Measurements from ENCODE around the gene ZBTB43. TPM values are rescaled to one million over a fixed set of nuclear protein-coding genes. Genes with fewer than 3 reads are reported as not detected.
"Not testable (repeated sequence)": the region's sequence is repeated elsewhere in the genome, so short reads cannot be mapped to it uniquely, and the experiment has no call there.

Gene ZBTB43
- total RNA-seq, 2 experiments from 2014 or later: 4.1 to 6.4 TPM

GRCh38 chr9:126782053-126782388 is 22.8 kb upstream of the ZBTB43 start:
- Histone ChIP-seq H3K36me3 (ENCODE audit: insufficient read depth, low read length) (no peaks in the 10 kb centered on the region), H3K79me2 (ENCODE audit: insufficient read depth, low read depth, low read length) (no peaks in the 10 kb centered on the region), H3K27ac (ENCODE audit: low read depth, low read length, poor library complexity, severe bottlenecking) (no peak overlapping the region), H4K20me1 (ENCODE audit: insufficient read depth, low read length) (no peaks in the 10 kb centered on the region), H3K9me3 (ENCODE audit: low read length) (no peaks in the 10 kb centered on the region), H3K9me2 (ENCODE audit: insufficient read depth, low read length) (no peaks in the 10 kb centered on the region), H3K4me1 (ENCODE audit: insufficient read depth, low read length, poor library complexity, severe bottlenecking) (no peaks in the 10 kb centered on the region), H2AFZ (ENCODE audit: low read length) (no peak overlapping the region), H3K4me2 (ENCODE audit: low read length) (no peak overlapping the region), H3K4me3 (ENCODE audit: low read depth, low read length, poor library complexity, severe bottlenecking) (no peak overlapping the region)
- intact Hi-C loops (cut with micrococcal nuclease; ENCODE audit: unreplicated experiment): loop anchor here (1.0 to 5.0 kb wide), 2 partner anchors 77 to 170 kb away; partner anchors contain the start of gene LMX1B
- ChIA-PET CTCF (ENCODE audit: unreplicated experiment) (interaction anchor here (1.8 kb wide), 1 partner anchor 75 kb away, joined by 14 read pairs; no protein-coding TSS in a partner anchor), POLR2A (interaction anchor here (1.0 kb wide), 1 partner anchor 76 kb away, joined by 3 read pairs; no protein-coding TSS in a partner anchor)
- TF ChIP-seq CTCF (conservative IDR thresholded peaks at IDR 0.05; ENCODE audit: low read length) (no peak; the same call in 1 of the 2 replicates), EZH2phosphoT487 (IDR thresholded peaks at IDR 0.05; ENCODE audit: borderline replicate concordance, low read depth, low read length) (no peak)
- BruUV-seq (replicated peaks): no TSS peak
- DNase-seq (ENCODE audit: low spot score): no peak

GRCh38 chr9:126783949-126784348 is 20.9 kb upstream of the ZBTB43 start:
- Histone ChIP-seq H3K27ac (ENCODE audit: low read depth, low read length, poor library complexity, severe bottlenecking) (no peak overlapping the region), H3K9me3 (ENCODE audit: low read length) (no peaks in the 10 kb centered on the region), H3K4me3 (ENCODE audit: low read depth, low read length, poor library complexity, severe bottlenecking) (no peak overlapping the region), H3K4me1 (ENCODE audit: insufficient read depth, low read length, poor library complexity, severe bottlenecking) (no peaks in the 10 kb centered on the region), H3K79me2 (ENCODE audit: insufficient read depth, low read depth, low read length) (no peaks in the 10 kb centered on the region), H2AFZ (ENCODE audit: low read length) (no peak overlapping the region), H3K9me2 (ENCODE audit: insufficient read depth, low read length) (no peaks in the 10 kb centered on the region), H3K4me2 (ENCODE audit: low read length) (no peak overlapping the region), H4K20me1 (ENCODE audit: insufficient read depth, low read length) (no peaks in the 10 kb centered on the region), H3K36me3 (ENCODE audit: insufficient read depth, low read length) (no peaks in the 10 kb centered on the region)
- DNase-seq (ENCODE audit: low spot score): no peak
- CTCF ChIA-PET (ENCODE audit: unreplicated experiment): no interaction called here
- TF ChIP-seq CTCF (conservative IDR thresholded peaks at IDR 0.05; ENCODE audit: low read length) (no peak), EZH2phosphoT487 (IDR thresholded peaks at IDR 0.05; ENCODE audit: borderline replicate concordance, low read depth, low read length) (no peak)
- intact Hi-C loops (cut with micrococcal nuclease; ENCODE audit: unreplicated experiment): loop anchor here (5.0 kb wide), 1 partner anchor 172 kb away; the partner anchor contains the start of gene LMX1B
- BruUV-seq (replicated peaks): no TSS peak
- POLR2A ChIA-PET: interaction anchor here (0.6 kb wide), 1 partner anchor 67 kb away, joined by 3 read pairs; no protein-coding TSS in a partner anchor

GRCh38 chr9:126784401-126784800 is 20.4 kb upstream of the ZBTB43 start:
- no TSS peak for BruUV-seq (replicated peaks)
- no peaks in the 10 kb centered on the region for H3K36me3 ChIP-seq (ENCODE audit: insufficient read depth, low read length)
- H3K9me2 ChIP-seq (ENCODE audit: insufficient read depth, low read length): no peaks in the 10 kb centered on the region
- no peak for TF ChIP-seq CTCF (conservative IDR thresholded peaks at IDR 0.05; ENCODE audit: low read length)
- no peak for TF ChIP-seq EZH2phosphoT487 (IDR thresholded peaks at IDR 0.05; ENCODE audit: borderline replicate concordance, low read depth, low read length)
- ChIA-PET CTCF (ENCODE audit: unreplicated experiment) (no interaction called here), POLR2A (no interaction called here)
- no peak overlapping the region for H2AFZ ChIP-seq (ENCODE audit: low read length)
- no peak for DNase-seq (ENCODE audit: low spot score)
- intact Hi-C loops (cut with micrococcal nuclease; ENCODE audit: unreplicated experiment): loop anchor here (5.0 kb wide), 1 partner anchor 172 kb away; the partner anchor contains the start of gene LMX1B
- no peaks in the 10 kb centered on the region for H3K9me3 ChIP-seq (ENCODE audit: low read length)
- H3K79me2 ChIP-seq (ENCODE audit: insufficient read depth, low read depth, low read length): no peaks in the 10 kb centered on the region
- H4K20me1 ChIP-seq (ENCODE audit: insufficient read depth, low read length): no peaks in the 10 kb centered on the region
- no peak overlapping the region for H3K27ac ChIP-seq (ENCODE audit: low read depth, low read length, poor library complexity, severe bottlenecking)
- no peaks in the 10 kb centered on the region for H3K4me1 ChIP-seq (ENCODE audit: insufficient read depth, low read length, poor library complexity, severe bottlenecking)
- H3K4me3 ChIP-seq (ENCODE audit: low read depth, low read length, poor library complexity, severe bottlenecking): no peak overlapping the region
- no peak overlapping the region for H3K4me2 ChIP-seq (ENCODE audit: low read length)

DNA sequence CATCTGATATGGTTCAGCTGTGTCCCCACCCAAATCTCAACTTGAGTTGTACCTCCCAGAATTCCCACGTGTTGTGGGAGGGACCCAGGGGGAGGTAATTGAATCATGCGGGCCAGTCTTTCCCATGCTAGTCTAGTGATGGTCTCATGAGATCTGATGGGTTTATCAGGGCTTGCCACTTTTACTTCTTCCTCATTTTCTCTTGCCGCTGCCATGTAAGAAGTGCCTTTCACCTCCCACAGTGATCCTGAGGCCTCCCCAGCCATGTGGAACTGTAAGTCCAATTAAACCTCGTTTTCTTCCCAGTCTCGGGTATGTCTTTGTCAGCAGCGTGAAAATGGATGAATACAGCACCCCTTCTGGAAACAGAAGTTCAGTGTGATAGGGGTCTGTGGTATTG is 20.0 kb upstream of the ZBTB43 start:
- intact Hi-C loops (cut with micrococcal nuclease; ENCODE audit: unreplicated experiment): loop anchor here (5.0 kb wide), 1 partner anchor 173 kb away; the partner anchor contains the start of gene LMX1B

More for the DNA sequence above, 20.0 kb upstream of the ZBTB43 start:
- H3K4me1 ChIP-seq (ENCODE audit: insufficient read depth, low read length, poor library complexity, severe bottlenecking); DNase-seq (ENCODE audit: low spot score); BruUV-seq (replicated peaks); H3K4me2 ChIP-seq (ENCODE audit: low read length); CTCF ChIA-PET (ENCODE audit: unreplicated experiment); H2AFZ ChIP-seq (ENCODE audit: low read length); POLR2A ChIA-PET; H3K27ac ChIP-seq (ENCODE audit: low read depth, low read length, poor library complexity, severe bottlenecking); H3K4me3 ChIP-seq (ENCODE audit: low read depth, low read length, poor library complexity, severe bottlenecking); H3K9me2 ChIP-seq (ENCODE audit: insufficient read depth, low read length); H3K36me3 ChIP-seq (ENCODE audit: insufficient read depth, low read length); H3K9me3 ChIP-seq (ENCODE audit: low read length); H3K79me2 ChIP-seq (ENCODE audit: insufficient read depth, low read depth, low read length); H4K20me1 ChIP-seq (ENCODE audit: insufficient read depth, low read length): not testable (repeated sequence)

All from OCI-LY7 (cell line).